H9 (cell line): ENCODE data around the gene STX16. TPM values are rescaled to one million over a fixed set of nuclear protein-coding genes. Genes with fewer than 3 reads are reported as not detected.

Experiments used
- DNase-seq: peaks from one replicate; pipeline ENCODE4 v3.0.0-alpha.2; 2017
- H2AFZ ChIP-seq: one replicate; pipeline ENCODE4 v1.6.1; 2013; ENCODE audit warnings: mild to moderate bottlenecking, low read length, control low read depth, moderate library complexity
- H2AK5ac ChIP-seq: 2 replicates; pipeline ENCODE4 v1.6.1; 2013; ENCODE audit warnings: low read length, control low read depth, mixed read lengths; ENCODE audit not compliant: insufficient read length
- H2BK120ac ChIP-seq: one replicate; pipeline ENCODE4 v1.6.1; 2013; ENCODE audit warnings: low read depth, mild to moderate bottlenecking, low read length, control low read depth, inconsistent platforms; ENCODE audit not compliant: poor library complexity, severe bottlenecking
- H2BK12ac ChIP-seq: 2 replicates; pipeline ENCODE4 v1.6.1; 2013; ENCODE audit warnings: low read length, control low read depth, mixed read lengths, low read depth; ENCODE audit not compliant: insufficient read length
- H2BK15ac ChIP-seq: 2 replicates; pipeline ENCODE4 v1.6.1; 2013; ENCODE audit warnings: low read depth, low read length, control low read depth
- H2BK20ac ChIP-seq: one replicate; pipeline ENCODE4 v1.6.1; 2013; ENCODE audit warnings: low read depth, mild to moderate bottlenecking, low read length, control low read depth, inconsistent platforms; ENCODE audit not compliant: poor library complexity, severe bottlenecking
- H2BK5ac ChIP-seq: 2 replicates; pipeline ENCODE4 v1.6.1; 2013; ENCODE audit warnings: low read length, control low read depth, mixed read lengths; ENCODE audit not compliant: insufficient read length
- H3K14ac ChIP-seq: 2 replicates; pipeline ENCODE4 v1.6.1; 2013; ENCODE audit warnings: low read length, control low read depth; ENCODE audit not compliant: insufficient read depth
- H3K18ac ChIP-seq: 2 replicates; pipeline ENCODE4 v1.6.1; 2013; ENCODE audit warnings: low read depth, mild to moderate bottlenecking, mixed read lengths, low read length, control low read depth; ENCODE audit not compliant: insufficient read length
- H3K23ac ChIP-seq: 2 replicates; pipeline ENCODE4 v1.6.1; 2013; ENCODE audit warnings: low read length, control low read depth, mixed read lengths, low read depth; ENCODE audit not compliant: insufficient read length
- H3K23me2 ChIP-seq: 2 replicates; pipeline ENCODE4 v1.6.1; 2013; ENCODE audit warnings: low read depth, mild to moderate bottlenecking, mixed read lengths, low read length, control low read depth; ENCODE audit not compliant: insufficient read length, poor library complexity, severe bottlenecking
- H3K27ac ChIP-seq: 2 replicates; pipeline ENCODE4 v1.5.1; 2013; ENCODE audit warnings: low read length, control low read depth, mixed read lengths, low read depth; ENCODE audit not compliant: insufficient read length
- H3K27me3 ChIP-seq: 2 replicates; pipeline ENCODE4 v1.6.1; 2013; ENCODE audit warnings: low read length, control low read depth, inconsistent platforms; ENCODE audit not compliant: insufficient read depth
- H3K4ac ChIP-seq: 2 replicates; pipeline ENCODE4 v1.6.1; 2013; ENCODE audit warnings: low read depth, mild to moderate bottlenecking, control low read depth, inconsistent platforms, low read length, moderate library complexity
- H3K4me1 ChIP-seq: 2 replicates; pipeline ENCODE4 v1.6.1; 2013; ENCODE audit warnings: low read length, control low read depth, inconsistent platforms; ENCODE audit not compliant: insufficient read depth
- H3K4me2 ChIP-seq: 2 replicates; pipeline ENCODE4 v1.6.1; 2013; ENCODE audit warnings: low read length, control low read depth, mixed read lengths; ENCODE audit not compliant: insufficient read length, insufficient read depth
- H3K56ac ChIP-seq: 2 replicates; pipeline ENCODE4 v1.6.1; 2013; ENCODE audit warnings: low read depth, mild to moderate bottlenecking, mixed read lengths, low read length, control low read depth; ENCODE audit not compliant: insufficient read length
- H3K79me1 ChIP-seq: 2 replicates; pipeline ENCODE4 v1.6.1; 2013; ENCODE audit warnings: low read depth, mild to moderate bottlenecking, moderate library complexity, low read length, control low read depth, inconsistent platforms; ENCODE audit not compliant: insufficient read depth, poor library complexity, severe bottlenecking
- H3K79me2 ChIP-seq: 2 replicates; pipeline ENCODE4 v1.6.1; 2013; ENCODE audit warnings: low read length, control low read depth, inconsistent platforms; ENCODE audit not compliant: insufficient read depth
- H3K9ac ChIP-seq: 2 replicates; pipeline ENCODE4 v1.6.1; 2013; ENCODE audit warnings: low read length, control low read depth, mixed read lengths; ENCODE audit not compliant: insufficient read length; ENCODE audit errors: extremely low read depth
- H3K9me3 ChIP-seq: one replicate; pipeline ENCODE4 v1.6.1; 2013; ENCODE audit warnings: low read depth, low read length, inconsistent platforms; ENCODE audit not compliant: control insufficient read depth
- H3T11ph ChIP-seq: one replicate; pipeline ENCODE4 v1.6.1; 2013; ENCODE audit warnings: mild to moderate bottlenecking, low read length, control low read depth, inconsistent platforms
- H4K20me1 ChIP-seq: one replicate; pipeline ENCODE4 v1.6.1; 2013; ENCODE audit not compliant: control insufficient read depth, insufficient read length, insufficient read depth
- H4K5ac ChIP-seq: 2 replicates; pipeline ENCODE4 v1.6.1; 2013; ENCODE audit warnings: low read depth, mild to moderate bottlenecking, mixed read lengths, low read length, control low read depth; ENCODE audit not compliant: insufficient read length
- H4K8ac ChIP-seq: replicated peaks from 2 replicates; pipeline ENCODE4 v1.6.1; 2013; ENCODE audit warnings: low read length, control low read depth, mixed read lengths, low read depth; ENCODE audit not compliant: insufficient read length
- H4K91ac ChIP-seq: 2 replicates; pipeline ENCODE4 v1.6.1; 2013; ENCODE audit warnings: low read depth, mild to moderate bottlenecking, moderate library complexity, mixed read lengths, low read length, control low read depth; ENCODE audit not compliant: insufficient read length
- H3K27ac Mint-ChIP-seq, 3 experiments: 2 replicates in 2 of 3; 3 replicates in 1 of 3; pipeline ENCODE4 v1.8.0; 2020 to 2021; ENCODE audit warnings: mixed read lengths in 3 of 3, mild to moderate bottlenecking in 1 of 3, moderate library complexity in 1 of 3
- H3K27me3 Mint-ChIP-seq: 2 replicates; pipeline ENCODE4 v1.8.0; 2021; ENCODE audit warnings: low read depth, mild to moderate bottlenecking, moderate library complexity, mixed read lengths
- H3K36me3 Mint-ChIP-seq, 3 experiments: 2 replicates in 2 of 3; 3 replicates in 1 of 3; pipeline ENCODE4 v1.8.0; 2020 to 2021; ENCODE audit warnings: low read depth in 3 of 3, mixed read lengths in 3 of 3; ENCODE audit not compliant: insufficient read depth in 1 of 3
- H3K4me1 Mint-ChIP-seq, 2 experiments: 2 replicates each; pipeline ENCODE4 v1.8.0; 2020; ENCODE audit warnings: mixed read lengths in 2 of 2
- H3K4me3 Mint-ChIP-seq, 2 experiments: 2 replicates in 1 of 2; 3 replicates in 1 of 2; pipeline ENCODE4 v1.8.0; 2020 to 2021; ENCODE audit warnings: mild to moderate bottlenecking in 2 of 2, mixed read lengths in 2 of 2, moderate library complexity in 1 of 2
- H3K9me3 Mint-ChIP-seq, 2 experiments: 2 replicates in 1 of 2; 3 replicates in 1 of 2; pipeline ENCODE4 v1.8.0; 2020; ENCODE audit warnings: mild to moderate bottlenecking in 2 of 2, mixed read lengths in 2 of 2, moderate library complexity in 1 of 2
- WGBS: extraction: QIAGEN DNeasy Blood & Tissue Kit; methylation state at CpG from one replicate; pipeline ENCODE4 v1.1.7; 2013; ENCODE audit warnings: missing lambda C conversion rate, low lambda C conversion rate, mixed read lengths; ENCODE audit not compliant: insufficient read length; ENCODE audit errors: extremely low coverage; 5-methylcytosine and 5-hydroxymethylcytosine counted together
- total RNA-seq: library from RNA; stranded (reverse); gene quantifications from 2 replicates; pipeline ENCODE4 v1.2.1, GENCODE V29; 2021
- TF ChIP-seq, protein P1 (sequence below): fragments of 200-600 bp; sonication (generic); conservative IDR thresholded peaks from 3 replicates; pipeline ENCODE4 v1.8.0; 2021; ENCODE audit warnings: antibody characterized with exemption, mild to moderate bottlenecking

The STX16 gene
- total RNA-seq, 1 experiment from 2014 or later, result 87.8 TPM

GRCh38 chr20:58718729-58719128 lies 67.6 kb downstream of the STX16 start:
- H3K27ac Mint-ChIP-seq, result peak overlapping the region in 2 of 3 experiments; percentile 66 to 74; a peak in 3 of 7 replicates
- no peaks in the 10 kb centered on the region for H3K36me3 Mint-ChIP-seq
- no peak overlapping the region for H3K14ac ChIP-seq
- peaks cover 5 to 22% of the 10 kb centered on the region in 2 experiments for H3K4me1 Mint-ChIP-seq
- no peaks in the 10 kb centered on the region for H4K20me1 ChIP-seq
- H3K9ac ChIP-seq, result no peak overlapping the region
- H3K56ac ChIP-seq, result no peak overlapping the region
- no CpG with 5 or more reads among the region's 10 CpGs for WGBS
- no peak overlapping the region for H3K18ac ChIP-seq
- H4K5ac ChIP-seq, result no peak overlapping the region
- H3K4me3 Mint-ChIP-seq, result no peak overlapping the region
- no peaks in the 10 kb centered on the region for H3K79me1 ChIP-seq
- H3K27ac ChIP-seq, result no peak overlapping the region
- TF ChIP-seq, protein P1, sequence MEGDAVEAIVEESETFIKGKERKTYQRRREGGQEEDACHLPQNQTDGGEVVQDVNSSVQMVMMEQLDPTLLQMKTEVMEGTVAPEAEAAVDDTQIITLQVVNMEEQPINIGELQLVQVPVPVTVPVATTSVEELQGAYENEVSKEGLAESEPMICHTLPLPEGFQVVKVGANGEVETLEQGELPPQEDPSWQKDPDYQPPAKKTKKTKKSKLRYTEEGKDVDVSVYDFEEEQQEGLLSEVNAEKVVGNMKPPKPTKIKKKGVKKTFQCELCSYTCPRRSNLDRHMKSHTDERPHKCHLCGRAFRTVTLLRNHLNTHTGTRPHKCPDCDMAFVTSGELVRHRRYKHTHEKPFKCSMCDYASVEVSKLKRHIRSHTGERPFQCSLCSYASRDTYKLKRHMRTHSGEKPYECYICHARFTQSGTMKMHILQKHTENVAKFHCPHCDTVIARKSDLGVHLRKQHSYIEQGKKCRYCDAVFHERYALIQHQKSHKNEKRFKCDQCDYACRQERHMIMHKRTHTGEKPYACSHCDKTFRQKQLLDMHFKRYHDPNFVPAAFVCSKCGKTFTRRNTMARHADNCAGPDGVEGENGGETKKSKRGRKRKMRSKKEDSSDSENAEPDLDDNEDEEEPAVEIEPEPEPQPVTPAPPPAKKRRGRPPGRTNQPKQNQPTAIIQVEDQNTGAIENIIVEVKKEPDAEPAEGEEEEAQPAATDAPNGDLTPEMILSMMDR, result no peak
- no peak overlapping the region for H3T11ph ChIP-seq
- H4K8ac ChIP-seq, result no peak overlapping the region
- H3K23ac ChIP-seq, result no peak overlapping the region
- H3K4me2 ChIP-seq, result no peak overlapping the region
- H3K79me2 ChIP-seq, result no peaks in the 10 kb centered on the region
- H2AK5ac ChIP-seq, result no peak overlapping the region
- H2BK15ac ChIP-seq, result no peak overlapping the region
- no peak overlapping the region for H2BK5ac ChIP-seq
- H2BK120ac ChIP-seq, result no peak overlapping the region
- H3K4ac ChIP-seq, result no peak overlapping the region
- peak; percentile 18 for DNase-seq
- H3K4me1 ChIP-seq, result no peaks in the 10 kb centered on the region
- H2AFZ ChIP-seq, result no peak overlapping the region
- peaks cover 16% of the 10 kb centered on the region for H3K27me3 Mint-ChIP-seq
- H2BK20ac ChIP-seq, result no peak overlapping the region
- H3K9me3 Mint-ChIP-seq, result no peaks in the 10 kb centered on the region
- no peaks in the 10 kb centered on the region for H3K27me3 ChIP-seq
- H4K91ac ChIP-seq, result no peak overlapping the region
- H3K9me3 ChIP-seq, result no peaks in the 10 kb centered on the region
- no peak overlapping the region for H2BK12ac ChIP-seq
- no peaks in the 10 kb centered on the region for H3K23me2 ChIP-seq
